Uterus (tissue), 4 donors: ENCODE measurements around the gene SRSF11. TPM values are rescaled to one million over a fixed set of nuclear protein-coding genes. Genes with fewer than 3 reads are reported as not detected.
A peak's percentile ranks its signal among the peaks of the same experiment; 100 is the strongest.

ENCODE experiments used
- DNase-seq, 2 donors: peaks; one replicate each; pipeline ENCODE4 v3.0.0-alpha.2; 2019 to 2020
- H3K27ac ChIP-seq, 2 donors: fragments of 200-600 bp; sonication (generic); 1 replicate in 1 of 2; 2 replicates in 1 of 2; pipeline ENCODE4 v1.5.1; 2016 to 2018
- H3K27me3 ChIP-seq, 2 donors: fragments of 200-600 bp; sonication (generic); one replicate each; pipeline ENCODE4 v1.5.1; 2018 to 2019; ENCODE audit warnings: control low read depth in 1 of 2
- H3K36me3 ChIP-seq, 2 donors: fragments of 200-600 bp; sonication (generic); one replicate each; pipeline ENCODE4 v1.5.1; 2019; ENCODE audit warnings: control low read depth in 1 of 2
- H3K4me1 ChIP-seq, 2 donors: fragments of 200-600 bp; sonication (generic); one replicate each; pipeline ENCODE4 v1.5.1; 2018 to 2019; ENCODE audit warnings: control low read depth in 1 of 2
- H3K4me3 ChIP-seq, 2 donors: fragments of 200-600 bp; sonication (generic); 1 replicate in 1 of 2; 2 replicates in 1 of 2; pipeline ENCODE4 v1.5.1; 2018 to 2019; ENCODE audit warnings: mild to moderate bottlenecking in 1 of 2
- H3K9me3 ChIP-seq, 2 donors: fragments of 200-600 bp; sonication (generic); one replicate each; pipeline ENCODE4 v1.5.1; 2019; ENCODE audit warnings: control low read depth in 1 of 2
- POLR2A ChIP-seq, 2 donors: fragments of 450-650 bp; IDR thresholded peaks; one replicate each; pipeline ENCODE4 v1.6.1; 2016; ENCODE audit warnings: antibody characterized with exemption in 2 of 2, mild to moderate bottlenecking in 1 of 2, moderate library complexity in 1 of 2
- intact Hi-C: fragments of 100-400 bp; cut with DNase I; formaldehyde crosslinking; loops from one replicate; pipeline ENCODE4 v1.15.1; 2023; ENCODE audit warnings: low total_unique reads
- total RNA-seq, 4 donors: library from RNA; depleted of rRNA in 3 of 4; stranded (reverse); fragments of >200 nt in 3 of 4; gene quantifications; one replicate each; pipeline versions ENCODE4 v1.1.0 to v1.2.4, GENCODE V29; 2014 to 2023
- TF ChIP-seq, protein P1 (sequence below), 4 experiments: fragments of 200-600 bp in 2 of 4; fragments of 450-650 bp in 2 of 4; sonication (generic) in 2 of 4; IDR thresholded peaks; one replicate each; pipeline ENCODE4 v1.5.1; 2016 to 2019; ENCODE audit warnings: antibody characterized with exemption in 4 of 4, mild to moderate bottlenecking in 2 of 4, moderate library complexity in 1 of 4
- donor health status: DM: yes; HTN: yes; CAD: no.

Gene SRSF11
- total RNA-seq, 4 donors from 2014 or later, result 172 to 316 (median 237) TPM

DNA sequence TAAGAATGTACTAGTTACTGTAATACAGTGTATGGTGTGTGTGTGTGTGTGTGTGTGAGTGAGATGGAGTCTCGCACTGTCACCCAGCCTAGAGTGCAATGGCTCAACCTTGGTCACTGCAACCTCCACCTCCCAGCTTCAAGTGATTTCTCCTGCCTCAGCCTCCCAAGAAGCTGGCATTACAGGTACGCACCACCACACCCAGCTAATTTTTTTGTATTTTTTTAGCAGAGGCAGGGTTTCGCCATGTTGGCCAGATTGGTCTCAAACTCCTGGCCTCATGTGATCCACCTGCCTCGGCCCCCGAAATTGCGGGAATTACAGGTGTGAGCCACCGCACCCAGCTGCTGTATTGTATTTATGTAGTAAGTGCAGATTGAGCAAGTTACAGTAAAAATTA is 12.9 kb upstream of the SRSF11 start:
- no peak for TF ChIP-seq POLR2A (IDR thresholded peaks at IDR 0.05)
- Histone ChIP-seq H3K4me1 (peaks cover 0 to 5% of the 10 kb centered on the region in 2 donors), H3K9me3 (no peaks in the 10 kb centered on the region), H3K27me3 (no peaks in the 10 kb centered on the region), H3K27ac (no peak overlapping the region), H3K4me3 (no peak overlapping the region), H3K36me3 (no peaks in the 10 kb centered on the region)
- intact Hi-C loops, result no loop called here
- DNase-seq, result no peak

DNA sequence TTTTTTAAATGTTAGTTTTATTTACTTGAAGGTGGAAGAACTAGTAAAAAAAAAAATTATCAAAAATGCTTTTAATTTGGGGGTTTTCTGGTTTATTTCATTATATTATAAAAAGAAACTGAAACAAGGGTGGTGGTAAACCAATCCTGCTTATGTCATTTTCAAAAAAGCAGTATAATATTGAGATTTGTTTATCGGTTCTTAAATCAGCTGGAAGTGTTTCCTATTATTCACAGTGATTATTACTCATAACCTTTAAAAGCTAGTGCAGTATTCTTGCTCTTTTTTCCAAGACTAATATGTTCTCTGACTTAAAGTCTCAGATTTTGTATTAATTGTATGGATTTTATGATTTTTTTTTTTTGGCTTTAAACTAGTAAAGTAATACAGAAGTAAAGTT is 10.4 kb upstream of the SRSF11 start:
- H3K9me3 ChIP-seq, result no peaks in the 10 kb centered on the region
- peaks cover 0 to 5% of the 10 kb centered on the region in 2 donors for H3K4me1 ChIP-seq
- TF ChIP-seq POLR2A (IDR thresholded peaks at IDR 0.05), result no peak
- TF ChIP-seq, protein P1, sequence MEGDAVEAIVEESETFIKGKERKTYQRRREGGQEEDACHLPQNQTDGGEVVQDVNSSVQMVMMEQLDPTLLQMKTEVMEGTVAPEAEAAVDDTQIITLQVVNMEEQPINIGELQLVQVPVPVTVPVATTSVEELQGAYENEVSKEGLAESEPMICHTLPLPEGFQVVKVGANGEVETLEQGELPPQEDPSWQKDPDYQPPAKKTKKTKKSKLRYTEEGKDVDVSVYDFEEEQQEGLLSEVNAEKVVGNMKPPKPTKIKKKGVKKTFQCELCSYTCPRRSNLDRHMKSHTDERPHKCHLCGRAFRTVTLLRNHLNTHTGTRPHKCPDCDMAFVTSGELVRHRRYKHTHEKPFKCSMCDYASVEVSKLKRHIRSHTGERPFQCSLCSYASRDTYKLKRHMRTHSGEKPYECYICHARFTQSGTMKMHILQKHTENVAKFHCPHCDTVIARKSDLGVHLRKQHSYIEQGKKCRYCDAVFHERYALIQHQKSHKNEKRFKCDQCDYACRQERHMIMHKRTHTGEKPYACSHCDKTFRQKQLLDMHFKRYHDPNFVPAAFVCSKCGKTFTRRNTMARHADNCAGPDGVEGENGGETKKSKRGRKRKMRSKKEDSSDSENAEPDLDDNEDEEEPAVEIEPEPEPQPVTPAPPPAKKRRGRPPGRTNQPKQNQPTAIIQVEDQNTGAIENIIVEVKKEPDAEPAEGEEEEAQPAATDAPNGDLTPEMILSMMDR (IDR thresholded peaks at IDR 0.05), result no peak
- no peak overlapping the region for H3K27ac ChIP-seq
- no peak for DNase-seq
- no peaks in the 10 kb centered on the region for H3K36me3 ChIP-seq
- no peak overlapping the region for H3K4me3 ChIP-seq
- no peaks in the 10 kb centered on the region for H3K27me3 ChIP-seq
- intact Hi-C loops, result no loop called here

DNA sequence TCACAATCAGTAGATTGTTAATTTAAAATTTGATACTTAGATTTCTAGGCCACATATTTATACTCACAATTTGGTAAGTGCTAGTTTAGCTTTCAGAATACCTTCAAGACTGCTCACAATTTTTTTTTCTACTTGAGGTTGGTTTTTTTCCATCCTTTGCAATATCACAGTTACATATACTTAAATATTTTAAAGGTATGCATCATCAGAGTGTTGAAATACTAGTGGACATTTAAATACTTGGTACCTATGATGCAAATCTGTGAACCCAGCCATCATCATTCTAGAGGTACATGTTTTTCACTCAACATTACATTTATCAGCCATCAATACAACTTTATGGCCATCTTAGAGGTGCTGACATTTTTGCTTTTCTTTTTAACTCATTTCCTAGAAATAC is 9.6 kb upstream of the SRSF11 start:
- no peaks in the 10 kb centered on the region for H3K27me3 ChIP-seq
- H3K27ac ChIP-seq, result no peak overlapping the region
- peaks cover 0 to 5% of the 10 kb centered on the region in 2 donors for H3K4me1 ChIP-seq
- no peaks in the 10 kb centered on the region for H3K36me3 ChIP-seq
- no peak for DNase-seq
- intact Hi-C loops, result no loop called here
- TF ChIP-seq POLR2A (IDR thresholded peaks at IDR 0.05), result no peak
- TF ChIP-seq, protein P1 (IDR thresholded peaks at IDR 0.05), result no peak
- no peaks in the 10 kb centered on the region for H3K9me3 ChIP-seq
- no peak overlapping the region for H3K4me3 ChIP-seq

DNA sequence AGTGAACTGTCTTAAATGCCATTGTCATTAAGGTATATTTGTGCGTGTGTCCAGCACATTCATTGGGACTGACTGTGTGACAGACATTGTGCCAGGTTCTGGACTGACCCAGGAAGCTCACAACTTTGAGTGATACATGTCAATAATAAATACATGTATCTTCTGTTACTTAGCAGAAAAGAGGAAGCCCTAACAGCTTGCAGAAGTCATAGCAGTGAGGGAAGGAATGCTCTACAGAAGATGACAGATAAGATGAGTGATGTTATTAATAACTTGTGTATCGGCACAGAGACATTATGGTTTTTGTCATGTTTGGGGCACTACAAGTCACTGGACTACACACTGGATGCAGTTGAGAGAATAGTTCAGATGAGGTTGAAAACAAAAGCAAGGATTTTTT is 1.2 kb upstream of the SRSF11 start:
- intact Hi-C loops, result no loop called here
- no peak for DNase-seq
- Histone ChIP-seq H3K27ac (no peak overlapping the region), H3K4me3 (no peak overlapping the region), H3K4me1 (peaks cover 2 to 22% of the 10 kb centered on the region in 2 donors), H3K36me3 (no peaks in the 10 kb centered on the region), H3K27me3 (no peaks in the 10 kb centered on the region), H3K9me3 (no peaks in the 10 kb centered on the region)
- no peak for TF ChIP-seq POLR2A (IDR thresholded peaks at IDR 0.05)
- TF ChIP-seq, protein P1 (IDR thresholded peaks at IDR 0.05), result no peak

DNA sequence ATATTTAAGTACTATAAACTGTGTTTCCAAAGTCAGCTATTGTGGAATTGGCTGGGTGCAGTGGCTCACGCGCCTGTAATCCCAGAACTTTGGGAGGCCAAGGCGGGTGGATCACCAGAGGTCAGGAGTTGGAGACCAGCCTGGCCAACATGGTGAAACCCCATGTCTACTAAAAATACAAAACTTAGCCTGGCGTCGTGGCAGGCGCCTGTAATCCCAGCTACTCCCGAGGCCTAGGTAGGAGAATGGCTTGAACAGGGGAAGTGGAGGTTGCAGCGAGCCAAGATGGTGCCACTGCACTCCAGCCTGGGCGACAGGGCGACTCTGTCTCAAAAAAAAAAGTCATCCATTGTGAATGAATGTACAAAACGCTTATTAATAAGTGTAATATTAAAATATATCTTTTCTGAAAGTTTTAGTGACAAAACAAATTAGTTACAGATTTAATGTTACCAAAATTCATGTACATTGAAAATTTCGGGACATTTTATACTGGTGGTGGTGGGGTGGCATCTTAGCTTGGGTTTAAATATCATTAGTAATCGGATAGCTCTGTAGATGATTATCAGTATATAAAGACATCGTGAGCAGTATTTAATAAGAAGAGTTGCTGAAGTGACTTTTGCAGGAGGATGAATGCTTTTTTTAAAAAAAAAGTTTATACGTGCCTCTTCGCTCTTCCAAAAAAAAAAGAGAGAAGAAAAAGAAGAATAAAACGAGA is 503 bp upstream of the SRSF11 start:
- Histone ChIP-seq H3K4me3 (peak overlapping the region; percentile 67 to 83), H3K27me3 (no peaks in the 10 kb centered on the region), H3K9me3 (no peaks in the 10 kb centered on the region), H3K36me3 (no peaks in the 10 kb centered on the region), H3K27ac (peak overlapping the region; percentile 96 to 97), H3K4me1 (peaks cover 4 to 22% of the 10 kb centered on the region in 2 donors)
- DNase-seq, result no peak
- intact Hi-C loops, result no loop called here
- TF ChIP-seq, protein P1 (IDR thresholded peaks at IDR 0.05), result no peak
- no peak for TF ChIP-seq POLR2A (IDR thresholded peaks at IDR 0.05)
